Measurements from ENCODE around the gene ARID5B.

The ARID5B gene

DNA sequence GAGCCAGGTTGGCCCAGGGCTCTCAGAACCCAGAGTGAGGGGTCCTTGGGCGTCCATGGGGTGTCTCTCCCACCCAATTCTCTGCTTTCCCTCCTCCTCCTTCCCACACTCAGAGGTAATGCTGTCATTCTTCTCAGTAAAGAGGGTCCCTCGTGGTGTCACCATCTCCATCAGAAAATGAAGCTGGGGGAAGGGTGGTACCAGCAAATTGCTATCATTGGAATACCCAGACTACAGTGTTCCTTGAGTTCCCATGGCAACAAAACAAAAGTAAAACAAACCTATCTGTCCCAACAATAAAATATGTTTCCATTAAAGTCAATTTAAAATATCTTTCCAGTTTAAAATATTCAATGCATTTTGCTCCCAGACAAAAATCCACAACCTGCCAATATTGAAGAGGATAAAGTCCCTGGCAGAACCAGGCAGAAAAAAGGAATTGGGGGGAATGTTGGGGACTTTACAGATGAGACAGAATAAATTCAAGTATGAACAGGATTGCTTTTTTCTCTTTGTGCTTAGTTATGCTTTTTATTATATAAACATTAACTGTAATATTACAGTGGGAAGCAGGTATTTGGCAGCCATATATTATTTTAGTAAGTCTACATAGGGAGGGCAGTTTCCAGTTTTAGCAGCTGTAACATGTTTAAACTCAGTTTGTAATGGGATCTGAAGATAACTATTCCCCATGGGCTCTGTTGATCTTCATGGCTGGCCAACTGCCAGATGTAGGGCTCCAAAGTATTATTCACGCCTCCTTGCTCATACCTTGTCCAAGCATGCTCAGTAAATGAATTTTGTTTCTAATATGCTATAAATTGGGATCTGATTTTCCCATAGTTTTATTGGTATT is 182.1 kb downstream of the ARID5B start:
- DNase-seq: no peak

DNA sequence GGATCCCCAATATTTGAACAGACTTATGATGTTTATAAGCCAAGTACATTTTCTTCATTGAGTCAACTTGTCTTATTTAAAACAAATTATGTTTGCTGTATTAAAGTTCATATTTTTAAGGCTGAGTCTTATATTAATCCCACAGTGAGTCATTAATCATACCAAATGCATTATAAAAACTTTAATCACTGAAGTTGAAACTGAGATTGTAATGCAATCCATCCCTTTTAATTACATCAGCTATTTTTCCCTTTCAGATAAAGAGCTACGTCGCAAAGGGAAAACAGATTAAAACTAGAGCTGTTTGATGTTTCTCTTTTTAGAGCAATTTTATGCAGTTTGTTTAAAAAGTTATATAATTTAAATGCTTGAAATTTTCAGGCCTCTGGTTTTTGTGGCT is 183.0 kb downstream of the ARID5B start:
- no peak for DNase-seq

DNA sequence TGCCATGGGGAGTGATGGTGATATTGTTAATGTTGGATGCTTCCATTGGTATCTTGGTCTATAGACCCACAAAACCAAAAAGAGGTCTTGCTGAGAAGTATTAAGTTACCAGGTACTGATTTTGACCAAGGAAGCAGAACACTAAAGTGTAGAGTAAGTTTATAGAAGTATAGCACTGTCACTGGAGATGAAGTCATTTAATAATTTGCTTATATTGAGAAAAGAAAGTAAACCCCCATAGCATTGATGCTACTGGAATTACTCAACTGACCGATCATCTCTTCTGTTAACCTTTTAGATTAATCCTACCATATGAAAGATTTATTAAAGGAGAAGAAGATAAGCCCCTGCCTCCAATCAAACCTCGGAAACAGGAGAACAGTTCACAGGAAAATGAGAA is 183.9 kb downstream of the ARID5B start:
- no peak for DNase-seq

DNA sequence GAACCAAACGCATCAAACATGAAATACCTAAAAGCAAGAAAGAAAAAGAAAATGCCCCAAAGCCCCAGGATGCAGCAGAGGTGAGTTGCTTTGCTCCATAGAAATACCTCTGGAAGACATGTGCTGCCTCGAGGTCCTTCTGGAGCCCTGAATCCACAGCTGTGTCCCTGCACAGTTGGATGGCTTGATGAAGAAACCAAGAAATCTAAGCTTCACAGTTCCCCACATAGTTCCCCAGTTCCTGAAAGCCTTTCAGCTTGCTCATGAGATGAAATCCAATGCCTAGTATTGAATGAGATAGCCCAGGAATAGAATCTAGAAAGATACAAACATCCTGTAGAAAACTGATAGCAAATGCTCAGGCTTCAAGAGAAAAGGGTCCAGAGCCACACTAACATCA is 184.3 kb downstream of the ARID5B start:
- no peak for DNase-seq

DNA sequence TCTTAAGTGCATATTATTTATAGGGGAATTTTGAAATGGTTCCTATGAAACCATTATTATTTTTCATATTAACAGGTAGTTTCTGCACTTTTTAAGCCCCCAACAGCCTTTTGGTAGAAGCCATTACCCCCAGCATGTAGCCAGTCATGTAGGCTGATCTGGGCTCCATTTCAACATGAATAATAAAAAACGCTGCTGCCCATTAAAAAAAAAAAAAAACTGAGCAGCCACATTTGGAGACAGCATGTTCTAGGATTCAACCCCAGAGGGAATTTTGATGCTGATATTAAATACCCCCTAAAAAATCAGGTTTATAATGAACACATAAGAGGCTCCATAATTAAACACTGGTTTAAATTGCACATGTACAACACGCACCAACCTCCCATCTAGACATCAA is 185.8 kb downstream of the ARID5B start:
- DNase-seq: no peak

DNA sequence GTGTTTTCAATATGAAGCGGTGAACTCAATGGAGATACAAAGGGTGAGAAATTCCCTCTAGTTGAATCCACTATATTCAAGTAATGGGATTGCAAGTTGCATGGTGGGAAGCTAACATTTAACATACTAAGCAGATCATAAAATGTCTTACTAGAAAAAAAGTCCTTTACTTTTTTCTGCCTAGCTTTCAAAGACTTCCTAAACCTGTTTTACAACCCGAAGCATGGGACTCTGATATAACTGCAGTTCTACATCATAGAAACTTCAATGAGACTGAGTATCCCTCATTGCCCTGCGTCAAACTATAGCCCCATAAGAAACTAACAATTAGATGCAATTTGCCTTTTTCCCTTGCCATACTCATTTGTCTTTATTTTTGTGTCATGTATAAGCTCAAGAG is 187.3 kb downstream of the ARID5B start:
- no peak for DNase-seq

DNA sequence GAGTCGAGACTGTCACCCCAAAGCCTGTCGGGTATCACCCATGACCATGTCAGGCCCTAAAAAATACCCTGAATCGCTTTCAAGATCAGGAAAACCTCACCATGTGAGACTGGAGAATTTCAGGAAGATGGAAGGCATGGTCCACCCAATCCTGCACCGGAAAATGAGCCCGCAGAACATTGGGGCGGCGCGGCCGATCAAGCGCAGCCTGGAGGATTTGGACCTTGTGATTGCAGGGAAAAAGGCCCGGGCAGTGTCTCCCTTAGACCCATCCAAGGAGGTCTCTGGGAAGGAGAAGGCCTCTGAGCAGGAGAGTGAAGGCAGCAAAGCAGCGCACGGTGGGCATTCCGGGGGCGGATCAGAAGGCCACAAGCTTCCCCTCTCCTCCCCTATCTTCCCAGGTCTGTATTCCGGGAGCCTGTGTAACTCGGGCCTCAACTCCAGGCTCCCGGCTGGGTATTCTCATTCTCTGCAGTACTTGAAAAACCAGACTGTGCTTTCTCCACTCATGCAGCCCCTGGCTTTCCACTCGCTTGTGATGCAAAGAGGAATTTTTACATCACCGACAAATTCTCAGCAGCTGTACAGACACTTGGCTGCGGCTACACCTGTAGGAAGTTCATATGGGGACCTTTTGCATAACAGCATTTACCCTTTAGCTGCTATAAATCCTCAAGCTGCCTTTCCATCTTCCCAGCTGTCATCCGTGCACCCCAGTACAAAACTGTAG is 191.0 kb downstream of the ARID5B start:
- no peak for DNase-seq

DNA sequence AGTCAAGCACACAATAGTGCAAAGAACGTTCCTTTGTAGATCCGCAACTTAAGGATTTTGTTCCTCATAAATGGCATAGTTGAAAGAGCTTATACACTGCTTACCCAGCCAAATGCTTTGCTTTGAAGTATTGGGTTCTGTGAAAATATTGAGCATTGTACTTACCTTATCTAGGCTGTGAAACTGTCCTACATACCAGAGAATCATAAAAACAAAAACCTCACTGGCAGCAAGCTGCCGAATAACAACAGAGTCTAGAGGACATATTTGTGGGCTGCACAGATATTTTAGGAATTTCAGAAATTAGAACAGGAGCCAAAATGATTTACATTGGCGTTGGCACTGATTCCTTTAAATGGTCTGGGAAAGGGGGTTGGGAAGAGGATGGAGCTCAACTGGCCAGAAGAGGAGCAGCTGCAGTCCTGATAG is 192.4 kb downstream of the ARID5B start:
- DNase-seq: no peak

DNA sequence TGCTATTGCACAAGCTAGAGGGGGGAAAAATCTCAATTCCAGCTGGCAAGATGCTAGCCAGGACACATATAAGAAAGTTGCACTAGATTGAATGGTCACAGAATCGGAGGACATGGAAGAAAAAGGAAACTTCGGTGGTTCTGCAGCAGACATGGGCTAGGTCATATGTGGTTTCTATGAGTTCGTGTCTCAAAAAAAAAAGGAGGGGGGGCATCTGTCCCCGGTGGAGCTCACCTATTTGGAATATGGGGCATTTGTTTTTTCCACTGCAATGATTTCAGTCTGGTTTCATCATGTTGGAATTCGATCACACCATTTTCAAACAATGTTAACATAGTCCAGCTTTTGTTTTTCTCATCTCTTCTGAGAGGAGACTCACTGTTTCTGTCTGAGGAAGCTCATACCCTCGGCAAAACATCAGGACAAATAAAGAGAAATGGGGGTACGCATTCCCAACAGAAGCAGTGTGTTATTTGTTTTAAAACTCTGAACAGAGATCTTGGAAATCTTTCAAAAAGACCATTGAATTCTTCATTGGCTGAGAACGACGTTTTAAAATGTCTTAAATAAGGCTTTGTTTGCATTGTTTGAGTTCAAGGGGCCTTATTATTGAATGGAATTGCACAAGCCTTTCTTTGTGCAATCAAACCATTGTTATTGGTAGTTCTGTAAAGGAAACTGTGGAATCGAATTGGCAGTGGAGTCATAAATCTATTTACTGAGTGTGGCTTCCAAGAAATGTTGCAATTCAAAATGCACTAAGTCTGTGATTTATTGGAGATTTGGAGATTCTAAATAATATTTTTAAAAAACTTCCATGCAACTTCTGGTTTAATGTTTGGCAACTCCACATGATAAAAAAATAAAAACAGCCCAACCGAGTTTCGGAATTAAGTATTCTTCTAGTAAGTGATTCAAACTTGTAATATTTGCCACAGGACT is 194.0 kb downstream of the ARID5B start:
- DNase-seq: no peak

DNA sequence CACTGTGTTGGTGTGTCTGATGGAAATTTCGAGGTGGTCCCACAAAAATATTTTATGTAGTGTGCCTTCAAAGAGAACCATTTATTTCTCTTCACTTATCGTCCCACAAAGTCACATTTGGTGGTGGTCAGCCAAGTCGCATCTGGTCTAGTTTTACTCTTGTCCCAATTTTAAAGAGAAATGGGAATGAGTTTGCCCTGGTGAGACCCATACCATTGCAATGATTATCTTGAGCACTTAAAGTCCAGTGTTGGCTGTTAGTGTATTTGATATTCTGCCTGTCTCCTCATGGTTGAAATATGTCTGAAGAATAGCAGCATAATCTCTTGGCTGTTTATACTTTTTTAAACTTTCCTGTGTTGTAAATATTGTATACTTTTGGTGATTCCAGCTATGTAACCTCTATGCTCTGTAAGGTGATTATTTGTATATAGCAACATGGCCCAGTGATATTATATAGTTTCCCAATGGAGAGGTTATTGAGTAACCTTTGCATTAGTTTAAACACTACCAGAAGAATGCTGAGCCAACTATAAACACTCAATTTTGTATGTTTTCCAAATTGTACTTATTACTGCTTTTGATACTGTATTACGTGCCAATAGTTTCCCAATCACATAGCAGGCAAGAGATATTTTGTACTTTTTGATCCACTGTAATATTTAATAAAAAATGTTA is 194.9 kb downstream of the ARID5B start:
- DNase-seq: no peak

DNA sequence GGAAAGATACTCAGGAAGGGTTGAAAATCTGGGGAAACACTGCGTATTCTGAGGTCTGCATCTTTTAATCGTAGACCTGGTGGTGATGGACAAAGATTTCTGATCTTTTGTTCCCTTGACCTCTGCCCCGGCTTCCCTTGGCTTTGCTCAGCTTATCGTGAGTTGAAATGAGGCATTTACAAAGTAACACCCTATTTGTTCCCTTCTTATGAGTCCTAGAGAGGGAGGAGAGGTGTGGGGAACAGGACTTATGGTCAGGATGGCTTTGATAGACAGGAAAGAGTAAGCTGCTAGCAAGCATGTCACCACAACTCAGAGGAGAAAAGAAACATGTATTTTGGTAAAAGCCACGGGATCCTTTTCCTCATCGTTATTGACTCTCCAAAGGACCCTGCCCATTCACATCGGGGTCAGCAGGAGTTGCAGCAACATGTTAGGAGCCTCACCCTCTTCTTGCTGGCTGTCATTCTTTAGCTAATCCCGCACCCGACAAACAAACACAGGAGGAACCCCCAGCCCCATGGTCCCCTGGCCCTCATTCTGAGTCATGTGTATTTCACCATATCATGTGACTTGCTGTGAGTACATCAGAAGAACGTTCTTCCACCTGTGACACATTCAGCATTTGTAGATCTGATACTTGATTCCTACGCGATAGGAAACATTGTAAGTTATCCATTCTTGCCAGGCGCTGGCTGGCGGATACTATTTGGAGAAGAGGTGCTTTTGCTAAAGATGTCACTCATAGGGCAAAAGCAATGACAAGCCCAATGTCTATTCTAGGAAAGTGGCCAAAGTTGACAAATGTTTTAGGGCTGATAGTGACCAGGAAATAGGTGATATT is 197.0 kb downstream of the ARID5B start:
- DNase-seq: no peak

DNA sequence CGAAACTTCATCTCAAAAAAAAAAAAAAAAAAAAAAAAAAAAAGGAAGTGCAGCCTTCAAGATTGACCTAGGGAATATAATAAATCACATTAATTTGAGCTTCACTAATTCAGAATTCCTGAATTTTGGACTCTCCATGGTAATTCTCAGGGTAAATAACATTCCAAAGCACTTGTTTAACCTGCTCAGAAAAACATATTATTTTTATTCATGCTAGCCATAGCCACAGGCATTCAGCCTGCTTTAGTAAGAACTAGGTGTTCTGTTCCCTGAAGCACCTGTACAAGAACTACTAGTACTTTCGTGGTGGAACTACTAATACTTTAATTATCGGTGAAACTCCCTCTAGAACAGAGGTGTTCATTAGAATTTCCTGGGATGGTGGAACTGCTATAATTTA is 197.8 kb downstream of the ARID5B start:
- no peak for DNase-seq

DNA sequence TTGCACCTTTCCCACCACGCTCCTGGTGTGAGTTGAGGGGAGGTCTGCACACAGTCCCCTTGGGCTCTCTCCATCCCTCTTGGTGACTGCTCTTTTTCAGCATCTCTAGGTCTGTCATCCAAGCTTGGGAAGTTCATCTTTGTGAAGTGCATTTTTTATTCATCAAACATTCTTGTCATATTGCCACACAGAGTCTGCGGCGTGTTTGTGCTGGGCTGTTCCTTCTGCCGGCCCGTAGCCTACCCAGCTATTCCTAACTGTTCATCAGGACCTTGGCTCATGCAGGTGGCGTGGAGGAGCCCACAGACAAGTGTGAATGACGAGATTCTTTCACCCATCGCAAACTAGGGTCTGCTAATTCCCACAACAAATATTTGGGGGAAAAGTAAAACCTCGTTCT is 202.4 kb downstream of the ARID5B start:
- no peak for DNase-seq

DNA sequence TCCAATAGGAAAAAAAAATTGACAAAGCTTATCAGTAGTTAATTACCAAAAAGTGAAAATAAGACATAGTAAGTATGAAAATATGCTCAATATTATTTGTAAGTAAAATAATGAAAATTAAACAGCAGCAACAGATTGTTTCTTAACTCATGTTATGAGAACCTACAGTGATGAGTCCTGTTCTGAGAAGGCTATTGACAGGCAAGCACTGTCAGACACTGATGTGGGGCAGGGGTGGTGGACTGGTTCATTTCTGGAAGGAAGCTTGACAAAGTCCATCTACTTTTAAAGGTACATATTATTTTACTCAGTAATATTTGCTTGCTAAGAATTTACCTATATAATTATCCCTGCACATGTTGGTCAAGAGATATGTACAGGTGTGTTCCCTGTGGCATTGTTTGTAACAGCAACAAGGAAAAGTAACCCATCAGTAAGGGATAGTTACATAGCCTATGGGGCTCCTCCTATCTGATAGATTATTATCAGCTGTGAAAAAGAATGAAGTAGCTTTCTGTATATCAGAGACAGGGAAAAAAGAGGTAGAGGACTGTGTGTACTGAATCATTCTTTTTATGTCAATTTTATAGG is 205.5 kb downstream of the ARID5B start:
- DNase-seq: no peak

DNA sequence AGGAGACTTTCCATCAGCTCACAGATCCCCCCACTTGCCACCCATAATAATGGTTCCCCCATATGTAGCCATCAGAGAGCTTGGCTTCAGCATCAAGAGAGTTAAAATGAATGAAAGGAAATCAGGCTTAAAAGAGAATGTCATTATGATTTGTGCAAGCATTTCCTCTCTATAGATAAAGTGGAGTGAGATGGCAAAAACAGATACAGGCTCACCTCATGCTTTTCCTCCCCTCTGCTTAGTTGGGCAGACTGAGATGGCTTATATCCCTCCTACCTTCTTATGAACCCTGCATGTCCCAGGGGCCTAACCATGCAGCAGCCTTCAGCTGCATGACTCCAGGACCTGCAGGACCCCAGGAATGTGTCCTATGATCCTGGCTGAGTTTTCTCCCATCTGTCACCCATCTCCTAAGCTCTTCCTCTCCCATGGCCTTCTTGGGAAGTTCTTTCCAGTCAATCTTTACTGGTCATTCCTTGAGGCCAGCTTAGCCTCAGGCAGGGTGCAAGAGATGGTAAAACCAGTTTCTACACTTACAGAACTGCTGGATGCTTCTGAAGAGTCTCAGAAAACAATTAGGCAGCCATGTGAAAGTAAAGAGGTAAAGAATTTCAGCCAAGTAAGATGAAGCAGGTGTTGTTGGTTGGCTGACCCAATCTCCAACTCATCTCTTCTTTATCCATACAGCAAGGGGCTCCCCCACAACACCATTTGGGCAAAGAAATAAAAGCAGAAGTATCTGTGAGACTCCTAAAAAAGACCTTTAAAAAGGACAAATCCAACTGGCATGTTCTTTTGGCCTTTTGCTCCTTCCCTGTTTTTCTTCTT is 207.5 kb downstream of the ARID5B start:
- no peak for DNase-seq

DNA sequence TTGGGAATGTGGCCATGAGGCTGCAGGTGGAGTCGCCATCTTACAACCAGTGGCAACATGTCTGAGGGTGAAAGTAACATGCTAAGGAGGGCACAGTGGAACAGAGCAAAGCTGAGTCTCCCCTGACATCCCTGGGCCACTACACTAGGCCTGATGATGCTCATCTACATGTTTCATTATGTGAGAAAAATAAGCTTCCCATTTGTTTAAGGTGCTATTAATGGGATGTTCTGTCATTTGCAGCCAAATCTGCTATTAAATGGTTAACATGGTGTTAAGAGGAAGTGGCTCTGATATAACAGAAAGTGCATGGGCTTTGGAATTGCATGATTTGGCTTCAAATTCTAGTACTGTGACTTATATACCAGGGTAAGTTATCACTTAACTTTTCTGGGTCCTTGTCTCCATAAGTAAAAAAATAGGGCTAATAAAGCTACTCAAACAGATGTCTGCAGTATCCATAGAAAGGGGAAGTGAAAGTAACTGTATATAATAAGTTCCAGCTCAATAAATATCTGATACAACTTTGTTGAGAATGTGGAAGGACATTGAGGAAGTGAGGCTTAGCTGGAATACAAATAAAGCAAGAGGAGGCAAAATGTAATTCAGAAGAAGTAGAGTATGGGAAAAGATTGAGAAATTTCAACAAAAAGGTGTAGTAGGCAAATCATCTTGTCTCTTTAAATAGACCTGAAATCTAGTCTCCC is 208.2 kb downstream of the ARID5B start:
- DNase-seq: no peak

DNA sequence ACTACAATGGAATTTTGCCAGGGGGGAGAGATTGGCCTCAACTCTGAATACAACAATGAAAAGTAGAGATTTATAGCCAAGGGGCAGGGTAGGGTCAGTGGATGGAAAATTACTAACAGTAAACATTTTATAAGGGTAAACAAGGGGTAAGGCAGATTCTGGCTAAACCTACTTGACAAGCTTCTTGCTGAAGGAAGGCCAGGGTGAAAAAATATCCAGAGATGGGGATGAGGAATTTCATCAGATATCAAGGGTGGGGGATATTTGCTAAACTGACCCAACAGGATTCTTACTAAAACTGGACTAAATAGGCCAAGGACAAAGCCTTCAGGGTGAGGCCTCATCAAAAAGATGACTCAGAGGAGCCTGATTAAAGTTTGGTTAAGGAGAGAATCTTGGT is 210.8 kb downstream of the ARID5B start:
- no peak for DNase-seq

DNA sequence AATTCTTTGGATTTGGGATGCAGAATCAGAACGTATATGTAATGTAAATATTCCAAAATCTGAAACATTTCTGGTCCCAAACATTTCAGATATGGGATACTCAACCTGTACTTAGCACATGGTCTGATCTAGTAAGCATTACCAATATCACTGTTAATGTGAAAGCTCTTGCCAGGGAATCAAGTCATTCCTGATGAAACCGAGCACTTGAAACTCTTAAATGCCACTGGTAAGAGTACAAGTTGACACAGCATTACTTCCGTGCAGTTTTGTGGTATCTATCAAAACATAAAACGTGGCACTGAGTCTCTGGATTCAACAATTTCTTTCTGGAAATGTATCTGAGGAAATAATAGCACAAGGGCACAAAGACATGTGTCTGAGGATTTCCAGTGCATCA is 211.5 kb downstream of the ARID5B start:
- no peak for DNase-seq

DNA sequence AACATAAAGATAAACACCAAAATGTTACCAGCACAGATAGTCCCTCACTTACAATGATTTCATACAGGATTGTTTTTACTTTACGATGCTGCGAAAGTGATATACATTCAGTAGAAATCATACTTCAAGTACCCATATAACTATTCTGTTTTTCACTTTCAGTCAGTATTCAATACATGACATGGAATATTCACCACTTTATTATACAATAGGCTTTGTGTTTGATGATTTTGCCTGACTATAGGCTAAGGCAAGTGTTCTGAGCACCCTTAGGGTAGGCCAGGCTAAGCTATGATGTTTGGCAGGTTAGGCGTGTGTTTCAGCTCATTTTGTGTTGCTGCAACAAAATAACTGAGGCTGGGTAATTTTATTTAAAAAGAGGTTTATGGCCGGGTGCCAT is 212.2 kb downstream of the ARID5B start:
- DNase-seq: no peak

DNA sequence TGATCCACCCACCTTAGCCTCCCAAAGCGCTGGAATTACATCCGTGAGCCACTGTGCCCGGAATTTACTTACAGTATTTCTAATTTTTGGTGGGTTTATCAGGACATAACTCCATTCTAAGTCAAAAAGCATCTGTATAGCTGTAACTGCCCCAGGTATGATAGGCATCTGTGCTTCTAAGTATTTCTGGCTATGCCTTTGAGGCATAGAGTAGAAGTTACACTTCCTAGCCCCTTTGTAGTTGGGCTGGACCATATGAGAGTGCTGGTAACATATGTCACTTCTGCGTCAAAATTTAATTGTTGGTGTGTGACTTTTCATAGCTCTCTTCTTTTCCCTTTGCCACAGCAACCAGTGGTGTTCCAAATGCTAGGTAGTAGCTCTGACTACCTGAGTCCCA is 213.8 kb downstream of the ARID5B start:
- DNase-seq: no peak

Measured in NCI-H510A (cell line).